ENCODE data around the gene MMP28.

MMP28 gene

DNA sequence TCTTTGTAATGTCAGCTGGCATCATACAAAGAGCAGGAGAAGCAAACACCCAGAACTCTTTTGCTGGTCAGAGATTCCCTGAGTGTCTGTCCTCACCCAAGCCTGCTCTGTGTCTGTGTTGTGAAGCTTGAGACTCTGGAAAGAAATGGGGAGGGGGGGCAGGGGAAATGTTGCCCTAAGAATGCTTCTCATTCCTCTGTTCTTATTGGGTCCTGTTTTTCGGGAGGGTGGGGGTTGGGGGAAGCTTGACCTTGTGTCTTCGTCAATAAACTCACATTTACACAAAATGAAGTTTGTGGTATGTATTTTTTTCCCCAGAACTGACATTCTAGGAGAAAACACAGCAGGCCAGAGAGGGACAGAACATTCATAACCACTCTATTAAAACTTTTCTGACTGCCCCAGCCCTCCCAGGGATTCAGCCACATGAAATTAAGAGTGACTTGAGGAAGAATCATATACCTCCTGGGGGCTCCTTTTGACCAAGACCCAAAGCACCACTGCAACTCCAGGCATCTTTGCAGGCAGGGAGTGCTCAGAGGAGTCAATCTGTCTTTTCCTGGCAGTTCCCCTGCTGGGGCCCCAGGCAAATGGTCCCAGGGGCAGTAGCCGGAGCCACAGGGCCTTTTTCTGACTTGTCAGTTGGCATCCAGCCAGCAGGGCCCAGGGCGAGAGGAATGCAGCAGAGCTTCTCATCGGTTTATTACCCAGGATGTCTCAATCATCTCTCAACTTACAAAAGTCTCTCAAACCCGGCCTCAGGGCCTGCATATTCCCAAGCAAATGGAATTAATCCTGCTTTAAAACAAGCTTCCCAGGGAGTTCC lies 69.1 kb downstream of the MMP28 start:
- DNase-seq (ENCODE audit: low read depth): peak; percentile 48

DNA sequence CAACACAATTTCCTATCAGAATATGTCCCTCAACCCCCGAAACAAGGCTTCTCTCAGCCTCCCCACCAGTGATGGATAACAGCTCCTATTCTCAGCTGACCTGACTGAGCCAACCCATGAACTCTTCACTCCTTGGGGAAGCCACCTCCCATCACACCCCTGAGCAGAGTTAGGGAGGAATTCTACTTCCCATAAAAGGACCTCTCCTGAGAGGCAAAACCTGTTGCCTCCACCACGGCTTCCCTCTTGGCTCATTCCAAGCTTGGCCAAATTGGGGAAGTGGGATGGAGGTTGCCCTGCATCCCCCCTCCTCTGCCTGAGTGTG lies 69.7 kb downstream of the MMP28 start:
- DNase-seq (ENCODE audit: low read depth): no peak

DNA sequence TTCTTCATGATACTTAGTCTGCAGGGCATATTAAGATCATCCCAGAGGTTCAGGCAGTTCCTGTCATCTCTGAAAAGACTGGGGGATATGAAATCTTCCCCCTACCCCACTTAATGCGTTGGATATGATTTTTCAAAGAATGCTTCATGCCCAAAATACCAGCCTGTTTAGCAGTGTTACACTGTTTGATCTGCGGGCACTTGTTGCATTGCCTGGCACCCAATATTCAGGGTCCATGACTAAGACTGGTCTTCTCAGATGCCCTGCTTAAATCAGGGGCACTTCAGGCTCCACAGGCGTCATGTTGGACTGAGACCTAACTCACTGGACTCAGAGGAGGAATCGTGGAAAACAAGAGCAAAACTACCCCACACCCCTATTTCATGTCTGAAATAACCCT lies 70.4 kb downstream of the MMP28 start:
- no peak for DNase-seq (ENCODE audit: low read depth)

DNA sequence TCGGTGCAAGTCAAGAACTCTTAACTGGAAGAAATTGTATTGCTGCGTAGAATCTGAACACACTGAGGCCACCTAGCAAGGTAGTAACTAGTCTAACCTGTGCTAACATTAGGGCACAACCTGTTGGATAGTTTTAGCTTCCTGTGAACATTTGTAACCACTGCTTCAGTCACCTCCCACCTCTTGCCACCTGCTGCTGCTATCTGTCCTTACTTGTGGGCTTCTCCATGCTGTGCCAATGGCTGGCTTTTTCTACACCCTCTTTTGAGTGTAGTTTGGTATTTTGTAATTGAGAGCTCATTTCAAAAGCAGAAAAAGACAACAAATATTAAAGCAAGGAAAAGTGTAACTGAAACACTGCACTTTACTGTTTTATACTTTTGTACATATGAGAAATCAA lies 71.7 kb downstream of the MMP28 start:
- no peak for DNase-seq (ENCODE audit: low read depth)

DNA sequence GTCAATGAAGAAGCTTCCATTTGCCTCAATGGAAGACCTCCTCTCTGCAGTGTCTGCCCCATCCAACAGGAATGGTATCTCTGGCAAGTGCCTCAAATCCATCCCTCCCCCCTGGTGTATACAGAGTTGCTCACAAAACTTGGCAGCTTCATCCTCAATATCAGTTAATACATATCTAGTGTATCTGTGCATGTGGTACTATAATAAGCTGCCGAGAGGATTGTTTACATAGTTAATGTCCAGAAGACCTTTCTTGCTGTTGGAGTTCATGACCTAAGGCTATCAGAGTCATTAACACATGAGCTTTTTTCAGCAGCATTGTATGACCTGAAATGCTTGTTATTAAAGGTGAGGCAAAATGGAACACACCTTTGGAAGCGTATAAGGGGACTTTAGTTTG lies 78.0 kb downstream of the MMP28 start:
- no peak for DNase-seq (ENCODE audit: low read depth)

DNA sequence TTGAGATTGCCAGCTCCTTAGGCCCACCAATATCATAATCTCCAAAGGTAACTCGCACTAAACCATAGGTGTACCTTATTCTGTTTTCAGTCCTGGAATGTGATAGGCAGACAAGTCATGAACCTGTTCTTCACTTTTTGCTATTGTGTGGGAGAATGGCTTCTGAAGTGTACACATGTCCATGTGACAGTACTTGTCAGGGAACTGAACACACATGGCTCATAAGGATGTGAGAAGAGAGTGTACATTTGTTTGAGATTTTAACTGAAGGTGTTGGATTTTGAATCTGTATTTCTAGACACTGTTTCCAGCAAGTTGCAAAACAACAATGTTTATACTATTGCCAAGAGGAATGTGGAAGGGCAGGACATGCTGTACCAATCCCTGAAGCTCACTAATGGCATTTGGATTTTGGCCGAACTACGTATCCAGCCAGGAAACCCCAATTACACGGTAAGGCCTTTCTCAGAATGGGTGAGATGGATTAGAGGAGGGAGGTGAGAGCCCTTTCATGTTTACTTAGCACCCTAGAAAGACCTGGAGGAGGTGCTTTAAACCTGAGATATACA lies 78.5 kb downstream of the MMP28 start:
- no peak for DNase-seq (ENCODE audit: low read depth)

DNA sequence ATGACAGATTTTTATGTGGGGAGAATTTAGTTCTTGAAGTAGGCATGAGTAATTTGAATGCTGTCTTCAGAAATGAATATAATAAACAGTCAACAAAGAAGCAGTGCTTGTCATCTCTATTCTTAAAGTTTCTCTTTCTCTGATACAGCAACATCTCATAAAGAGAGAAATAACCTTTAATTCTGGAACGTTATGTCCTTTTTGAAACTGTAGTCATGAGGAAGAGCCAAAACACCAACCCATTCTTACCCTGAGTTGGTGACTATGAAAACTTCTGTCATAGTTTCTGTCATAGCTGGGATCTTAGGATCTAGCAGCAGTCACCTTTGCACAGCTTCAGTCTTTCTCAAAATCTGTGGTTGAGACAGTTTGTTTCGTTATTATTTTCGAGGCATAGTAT lies 79.3 kb downstream of the MMP28 start:
- no peak for DNase-seq (ENCODE audit: low read depth)

Data from HS-5 (cell line).